GM12878 (cell line): Measurements from ENCODE around the gene FMOD. TPM values are rescaled to one million over a fixed set of nuclear protein-coding genes. Genes with fewer than 3 reads are reported as not detected.
A peak's percentile ranks its signal among the peaks of the same experiment; 100 is the strongest.

Source experiments
- ATF7 ChIP-seq: fragments of 450-650 bp; IDR thresholded peaks from 2 replicates; pipeline ENCODE4 v1.6.1; 2016; ENCODE audit warnings: low read depth, mild to moderate bottlenecking
- BCL3 ChIP-seq: IDR thresholded peaks from 2 replicates; pipeline ENCODE4 v1.6.1; 2011; ENCODE audit warnings: borderline replicate concordance, low read depth, mild to moderate bottlenecking, moderate library complexity, low read length; ENCODE audit not compliant: insufficient read depth, poor library complexity, severe bottlenecking
- CHD2 ChIP-seq: IDR thresholded peaks from 2 replicates; pipeline ENCODE4 v1.6.1; 2011; ENCODE audit warnings: low read depth, low read length, improper control_type of control experiment, borderline replicate concordance
- CTCF ChIP-seq, 3 experiments: IDR thresholded peaks in 2 of 3; conservative IDR thresholded peaks in 1 of 3; 2 replicates each; pipeline ENCODE4 v1.5.1; 2011; ENCODE audit warnings: low read depth in 3 of 3, low read length in 3 of 3, mild to moderate bottlenecking in 3 of 3, control low read depth in 2 of 3, moderate library complexity in 2 of 3, inconsistent platforms in 1 of 3, mixed read lengths in 1 of 3; ENCODE audit not compliant: control insufficient read depth in 2 of 3, insufficient read depth in 1 of 3; ENCODE audit errors: extremely low read depth in 1 of 3
- E2F8 ChIP-seq: fragments of 450-650 bp; IDR thresholded peaks from 2 replicates; pipeline ENCODE4 v1.6.1; 2018; ENCODE audit warnings: mild to moderate bottlenecking, low read depth, moderate library complexity; ENCODE audit not compliant: partially characterized antibody
- GATAD2B ChIP-seq: fragments of 450-650 bp; conservative IDR thresholded peaks from 2 replicates; pipeline ENCODE4 v1.6.1; 2017; ENCODE audit warnings: low read depth, mild to moderate bottlenecking, moderate library complexity
- IKZF2 ChIP-seq, 2 experiments: fragments of 450-650 bp; IDR thresholded peaks; 2 replicates each; pipeline ENCODE4 v1.6.1; 2017; ENCODE audit warnings: mild to moderate bottlenecking in 2 of 2, moderate library complexity in 2 of 2
- KAT2A ChIP-seq: conservative IDR thresholded peaks from 2 replicates; pipeline ENCODE4 v1.6.1; 2011; ENCODE audit warnings: low read depth, low read length; ENCODE audit not compliant: control insufficient read depth
- KDM1A ChIP-seq: fragments of 200-600 bp; sonication (generic); IDR thresholded peaks from 2 replicates; pipeline ENCODE4 v1.6.1; 2016; ENCODE audit warnings: borderline replicate concordance
- MTA2 ChIP-seq: fragments of 450-650 bp; IDR thresholded peaks from 2 replicates; pipeline ENCODE4 v1.6.1; 2016; ENCODE audit warnings: low read depth, mild to moderate bottlenecking, moderate library complexity
- NFYB ChIP-seq: IDR thresholded peaks from 2 replicates; pipeline ENCODE4 v1.6.1; 2011; ENCODE audit warnings: low read depth, mild to moderate bottlenecking, low read length, improper control_type of control experiment, moderate library complexity; ENCODE audit not compliant: insufficient read depth
- PBX3 ChIP-seq: IDR thresholded peaks from 2 replicates; pipeline ENCODE4 v1.6.1; 2011; ENCODE audit warnings: mild to moderate bottlenecking, low read depth, low read length, moderate library complexity; ENCODE audit not compliant: insufficient replicate concordance
- SIX5 ChIP-seq: IDR thresholded peaks from 2 replicates; pipeline ENCODE4 v1.6.1; 2011; ENCODE audit warnings: mild to moderate bottlenecking, low read depth, low read length, moderate library complexity; ENCODE audit not compliant: severe bottlenecking
- SKIL ChIP-seq: fragments of 450-650 bp; IDR thresholded peaks from 2 replicates; pipeline ENCODE4 v1.6.1; 2017; ENCODE audit warnings: mild to moderate bottlenecking, low read depth, inconsistent platforms; ENCODE audit not compliant: poor library complexity, severe bottlenecking
- TCF12 ChIP-seq: IDR thresholded peaks from 2 replicates; pipeline ENCODE4 v1.6.1; 2011; ENCODE audit warnings: low read depth, mild to moderate bottlenecking, low read length
- ZNF24 ChIP-seq: fragments of 450-650 bp; IDR thresholded peaks from 2 replicates; pipeline ENCODE4 v1.6.1; 2017; ENCODE audit warnings: antibody characterized with exemption, mild to moderate bottlenecking
- ZNF384 ChIP-seq: IDR thresholded peaks from 2 replicates; pipeline ENCODE4 v1.6.1; 2012; ENCODE audit warnings: low read depth, mild to moderate bottlenecking, low read length, improper control_type of control experiment, borderline replicate concordance
- polyA plus RNA-seq, 11 experiments: library from polyadenylated mRNA; depleted of rRNA in 4 of 11; unstranded in 6 of 11; stranded (reverse) in 5 of 11; fragments of >200 nt; fragmentation: Nextera tagmentation in 4 of 11; fragmentation: Illumina TruSeq in 1 of 11; extraction: Ambion mirVana in 4 of 11; extraction: Trizol in 1 of 11; gene quantifications; 1 replicate in 1 of 11; 2 replicates in 10 of 11; pipeline versions ENCODE4 v1.2.1 to v1.2.3, GENCODE V29; 2011 to 2016; ENCODE audit warnings: inconsistent platforms in 2 of 11, missing spikeins in 2 of 11, low read depth in 1 of 11
- total RNA-seq, 4 experiments: library from RNA; depleted of rRNA in 3 of 4; stranded (reverse); fragments of >200 nt in 3 of 4; fragmentation: Illumina TruSeq in 1 of 4; extraction: Trizol in 1 of 4; gene quantifications; 2 replicates each; pipeline versions ENCODE4 v1.2.1 to v1.2.3, GENCODE V29; 2013 to 2021
- TF ChIP-seq, protein P1 (sequence below): fragments of 450-650 bp; IDR thresholded peaks from 2 replicates; pipeline ENCODE4 v1.6.1; 2017; ENCODE audit warnings: low read depth, mild to moderate bottlenecking, moderate library complexity

Gene FMOD
- total and polyA plus RNA-seq, 10 of the 15 experiments (the other 5 are each of a cell fraction or from before 2014, with no cell fraction given) = 0.03 to 0.26 (median 0.11) TPM; not detected in 7

DNA sequence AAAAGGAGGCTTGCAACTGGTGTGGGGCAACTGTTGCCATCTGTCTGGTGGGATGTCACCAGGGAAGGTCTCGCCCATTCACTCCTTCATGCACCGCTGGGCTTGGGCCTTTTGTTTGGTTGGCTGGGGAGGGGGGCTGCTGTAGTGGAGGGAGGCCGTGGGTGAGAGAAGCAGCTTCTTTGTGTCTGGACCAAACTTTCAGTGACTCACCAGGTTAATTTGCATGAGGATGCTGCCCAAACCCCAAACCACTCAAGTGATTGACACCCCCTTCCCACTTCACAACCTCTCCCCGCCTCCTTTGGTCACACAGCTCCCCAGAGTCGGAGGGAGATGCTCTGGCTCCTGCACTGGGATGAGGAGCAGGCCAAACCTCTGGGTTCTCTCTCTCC is 25.9 kb downstream of the FMOD start (continued):
- TF ChIP-seq E2F8 (no peak), IKZF2 (IDR thresholded peaks at IDR 0.05) (peak; percentile 87 to 89), SKIL (peak; percentile 81), BCL3 (no peak), CTCF (IDR thresholded peaks at IDR 0.05 in 2 of 3, conservative IDR thresholded peaks at IDR 0.05 in 1 of 3; ENCODE audit: control insufficient read depth in 2 of 3, extremely low read depth in 1 of 3, insufficient read depth in 1 of 3, low read depth in 3 of 3, low read length in 3 of 3) (no peak), KDM1A (no peak), MTA2 (peak; percentile 84), ATF7 (peak; percentile 74; the same call in 1 of the 2 replicates), SIX5 (no peak), ZNF24 (0 out of 2 replicates have a peak, but pooled peaks have one; percentile 5), TCF12 (peak; percentile 44; the same call in 1 of the 2 replicates), ZNF384 (no peak), PBX3 (peak; percentile 95), KAT2A (no peak), CHD2 (peak; percentile 68; the same call in 1 of the 2 replicates), NFYB (peak; percentile 19; the same call in 1 of the 2 replicates), GATAD2B (peak; percentile 86)
- TF ChIP-seq, protein P1, sequence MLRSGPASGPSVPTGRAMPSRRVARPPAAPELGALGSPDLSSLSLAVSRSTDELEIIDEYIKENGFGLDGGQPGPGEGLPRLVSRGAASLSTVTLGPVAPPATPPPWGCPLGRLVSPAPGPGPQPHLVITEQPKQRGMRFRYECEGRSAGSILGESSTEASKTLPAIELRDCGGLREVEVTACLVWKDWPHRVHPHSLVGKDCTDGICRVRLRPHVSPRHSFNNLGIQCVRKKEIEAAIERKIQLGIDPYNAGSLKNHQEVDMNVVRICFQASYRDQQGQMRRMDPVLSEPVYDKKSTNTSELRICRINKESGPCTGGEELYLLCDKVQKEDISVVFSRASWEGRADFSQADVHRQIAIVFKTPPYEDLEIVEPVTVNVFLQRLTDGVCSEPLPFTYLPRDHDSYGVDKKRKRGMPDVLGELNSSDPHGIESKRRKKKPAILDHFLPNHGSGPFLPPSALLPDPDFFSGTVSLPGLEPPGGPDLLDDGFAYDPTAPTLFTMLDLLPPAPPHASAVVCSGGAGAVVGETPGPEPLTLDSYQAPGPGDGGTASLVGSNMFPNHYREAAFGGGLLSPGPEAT = peak; percentile 66; the same call in 1 of the 2 replicates
